SKM-1 (cell line): ENCODE results near the gene RAB40B.

Experiments
- DNase-seq: peaks from one replicate; lab custom pipeline; 2025; ENCODE audit not compliant: unreplicated experiment; lab: John Stamatoyannopoulos, UW

The RAB40B gene

GRCh38 chr17:82619641-82620040 is 78.9 kb downstream of the RAB40B start:
- no peak for DNase-seq

- DNase-seq = no peak
Observed at GRCh38 chr17:82619211-82619610, 79.3 kb downstream of the RAB40B start.

GRCh38 chr17:82616021-82616711 is 82.3 kb downstream of the RAB40B start:
- no peak for DNase-seq

- DNase-seq = no peak
Observed at GRCh38 chr17:82615084-82616020, 83.1 kb downstream of the RAB40B start.

- no peak for DNase-seq
Observed at GRCh38 chr17:82614095-82614631, 84.3 kb downstream of the RAB40B start.

- no peak for DNase-seq
Observed at GRCh38 chr17:82613283-82614094, 85.0 kb downstream of the RAB40B start.

- no peak for DNase-seq
Observed at GRCh38 chr17:82611140-82612058, 87.1 kb downstream of the RAB40B start.

- DNase-seq = no peak
Observed at GRCh38 chr17:82609655-82610054, 88.8 kb downstream of the RAB40B start.

GRCh38 chr17:82608816-82609215 is 89.7 kb downstream of the RAB40B start:
- DNase-seq = no peak

- DNase-seq = no peak
Observed at GRCh38 chr17:82605939-82606600, 92.4 kb downstream of the RAB40B start.
